H1 (cell line): ENCODE data around the gene AMZ1. TPM values are rescaled to one million over a fixed set of nuclear protein-coding genes. Genes with fewer than 3 reads are reported as not detected.
A peak's percentile ranks its signal among the peaks of the same experiment; 100 is the strongest.

Experiments used
- CTCF ChIA-PET: fragments of 300-600 bp; sonication (Branson Sonifier 250); formaldehyde crosslinking; loops from one replicate; lab custom pipeline; 2021; ENCODE audit not compliant: partially characterized antibody; lab: Charles Lee
- POLR2A ChIA-PET: fragments of 300-600 bp; sonication (Branson Sonifier 250); formaldehyde crosslinking; loops from one replicate; lab custom pipeline; 2021; ENCODE audit warnings: inconsistent platforms; ENCODE audit not compliant: partially characterized antibody; lab: Charles Lee
- DNase-seq, 2 experiments: peaks; one replicate each; pipeline versions ENCODE4 v3.0.0 to v3.0.0-alpha.2; 2010 to 2022; ENCODE audit warnings: low spot score in 2 of 2, low read depth in 1 of 2, mixed read lengths in 1 of 2
- FAIRE-seq: peaks from 2 replicates; lab custom pipeline; 2011; peaks lifted over from hg19 to GRCh38; lab: Jason Lieb, UNC
- H2AFZ ChIP-seq: 2 replicates; pipeline ENCODE4 v1.8.1; 2012; ENCODE audit warnings: low read length, inconsistent platforms
- H2AK5ac ChIP-seq: 2 replicates; pipeline ENCODE4 v1.6.1; 2013; ENCODE audit warnings: low read depth, low read length
- H2BK120ac ChIP-seq: replicated peaks from 2 replicates; pipeline ENCODE3; 2013; ENCODE audit warnings: low read depth, low read length, inconsistent platforms
- H2BK12ac ChIP-seq: 2 replicates; pipeline ENCODE4 v1.6.1; 2013; ENCODE audit warnings: low read depth, low read length
- H2BK15ac ChIP-seq: 2 replicates; pipeline ENCODE4 v1.6.1; 2013; ENCODE audit warnings: low read length
- H2BK20ac ChIP-seq: 2 replicates; pipeline ENCODE4 v1.6.1; 2013; ENCODE audit warnings: low read length
- H2BK5ac ChIP-seq: 2 replicates; pipeline ENCODE4 v1.6.1; 2013; ENCODE audit warnings: low read depth, low read length
- H3K14ac ChIP-seq: 2 replicates; pipeline ENCODE4 v1.6.1; 2013; ENCODE audit warnings: inconsistent platforms; ENCODE audit not compliant: insufficient read length
- H3K18ac ChIP-seq: 2 replicates; pipeline ENCODE4 v1.6.1; 2013; ENCODE audit warnings: low read length; ENCODE audit errors: extremely low read depth
- H3K23ac ChIP-seq: 2 replicates; pipeline ENCODE4 v1.6.1; 2013; ENCODE audit warnings: inconsistent platforms; ENCODE audit not compliant: insufficient read length
- H3K23me2 ChIP-seq: 2 replicates; pipeline ENCODE4 v1.6.1; 2013; ENCODE audit warnings: low read depth, low read length
- H3K27ac ChIP-seq: 2 replicates; pipeline ENCODE4 v1.6.1; 2011; ENCODE audit warnings: low read depth, low read length, inconsistent platforms
- H3K27me3 ChIP-seq, 4 experiments: replicated peaks in 1 of 4; 1 replicate in 1 of 4; 2 replicates in 3 of 4; pipeline versions ENCODE4 v1.6.1 to v1.8.1; 2011 to 2013; ENCODE audit warnings: low read length in 3 of 4, mild to moderate bottlenecking in 3 of 4, inconsistent platforms in 2 of 4, mixed read lengths in 2 of 4, moderate library complexity in 1 of 4; ENCODE audit not compliant: control insufficient read depth in 3 of 4, insufficient read depth in 3 of 4; ENCODE audit errors: extremely low read depth in 1 of 4
- H3K36me3 ChIP-seq, 4 experiments: 2 replicates each; pipeline versions ENCODE4 v1.6.1 to v1.8.1; 2011 to 2013; ENCODE audit warnings: mild to moderate bottlenecking in 4 of 4, low read length in 3 of 4, moderate library complexity in 2 of 4, control low read depth in 1 of 4, inconsistent platforms in 1 of 4; ENCODE audit not compliant: insufficient read depth in 4 of 4, control insufficient read depth in 2 of 4
- H3K4ac ChIP-seq: replicated peaks from 2 replicates; pipeline ENCODE3; 2013; ENCODE audit warnings: low read length, low read depth, mixed read lengths, inconsistent platforms; ENCODE audit not compliant: insufficient read length
- H3K4me1 ChIP-seq, 4 experiments: replicated peaks in 1 of 4; 1 replicate in 1 of 4; 2 replicates in 3 of 4; pipeline versions ENCODE4 v1.6.1 to v1.8.1; 2011 to 2013; ENCODE audit warnings: low read length in 3 of 4, inconsistent platforms in 2 of 4, mixed read lengths in 1 of 4; ENCODE audit not compliant: insufficient read depth in 4 of 4, control insufficient read depth in 3 of 4
- H3K4me2 ChIP-seq, 2 experiments: 2 replicates each; pipeline versions ENCODE4 v1.6.1 to v1.8.1; 2011 to 2013; ENCODE audit warnings: low read depth in 2 of 2, low read length in 2 of 2, control low read depth in 1 of 2, inconsistent platforms in 1 of 2, mild to moderate bottlenecking in 1 of 2; ENCODE audit not compliant: insufficient read depth in 1 of 2
- H3K4me3 ChIP-seq, 4 experiments: fragments of 200-600, 300-600 bp in 1 of 4; sonication (generic), shearing (Covaris generic), sonication (Bioruptor Twin) in 1 of 4; 2 replicates each; pipeline versions ENCODE4 v1.5.1 to v1.8.1; 2011 to 2016; ENCODE audit warnings: low read length in 4 of 4, low read depth in 3 of 4, control low read depth in 2 of 4, inconsistent platforms in 2 of 4, mild to moderate bottlenecking in 2 of 4, mixed read lengths in 1 of 4, moderate library complexity in 1 of 4; ENCODE audit not compliant: insufficient read depth in 2 of 4; ENCODE audit errors: extremely low read depth in 1 of 4
- H3K56ac ChIP-seq: replicated peaks from 2 replicates; pipeline ENCODE3; 2013; ENCODE audit warnings: low read depth, mild to moderate bottlenecking, mixed read lengths, low read length, inconsistent platforms; ENCODE audit not compliant: insufficient read length
- H3K79me1 ChIP-seq: 2 replicates; pipeline ENCODE4 v1.6.1; 2013; ENCODE audit warnings: low read depth, low read length, control low read depth
- H3K79me2 ChIP-seq, 2 experiments: 2 replicates each; pipeline versions ENCODE4 v1.6.1 to v1.8.1; 2012 to 2013; ENCODE audit warnings: low read length in 2 of 2, mild to moderate bottlenecking in 2 of 2, inconsistent platforms in 1 of 2; ENCODE audit not compliant: insufficient read depth in 2 of 2, control insufficient read depth in 1 of 2
- H3K9ac ChIP-seq, 4 experiments: replicated peaks in 1 of 4; 1 replicate in 1 of 4; 2 replicates in 3 of 4; pipeline versions ENCODE4 v1.6.1 to v1.8.1; 2011 to 2013; ENCODE audit warnings: low read depth in 3 of 4, low read length in 3 of 4, control low read depth in 2 of 4, mild to moderate bottlenecking in 2 of 4, moderate library complexity in 2 of 4, inconsistent platforms in 1 of 4; ENCODE audit errors: extremely low read depth in 1 of 4
- H3K9me3 ChIP-seq, 2 experiments: 2 replicates each; pipeline versions ENCODE4 v1.6.1 to v1.8.1; 2012 to 2013; ENCODE audit warnings: mild to moderate bottlenecking in 2 of 2, moderate library complexity in 2 of 2, control low read depth in 1 of 2, inconsistent platforms in 1 of 2, low read depth in 1 of 2, low read length in 1 of 2, mixed read lengths in 1 of 2; ENCODE audit not compliant: insufficient read depth in 2 of 2
- H4K20me1 ChIP-seq, 2 experiments: replicated peaks in 1 of 2; 2 replicates each; pipeline versions ENCODE3 to v1.8.1; 2011 to 2013; ENCODE audit warnings: inconsistent platforms in 2 of 2, low read length in 2 of 2, mild to moderate bottlenecking in 1 of 2; ENCODE audit not compliant: insufficient read depth in 2 of 2, control insufficient read depth in 1 of 2
- H4K5ac ChIP-seq: 2 replicates; pipeline ENCODE4 v1.6.1; 2013; ENCODE audit warnings: low read length, low read depth, mixed read lengths, inconsistent platforms; ENCODE audit not compliant: insufficient read length
- H4K8ac ChIP-seq: 2 replicates; pipeline ENCODE4 v1.8.0; 2013; ENCODE audit warnings: mild to moderate bottlenecking, moderate library complexity, low read length, inconsistent platforms; ENCODE audit not compliant: insufficient read depth; ENCODE audit errors: extremely low read depth
- H4K91ac ChIP-seq: replicated peaks from 2 replicates; pipeline ENCODE3; 2013; ENCODE audit warnings: low read length, mixed read lengths, inconsistent platforms; ENCODE audit not compliant: insufficient read length
- EZH2 ChIP-seq: fragments of 200-600 bp; sonication (generic); IDR thresholded peaks from 2 replicates; pipeline ENCODE4 v1.7.1; 2012; ENCODE audit warnings: low read depth, mild to moderate bottlenecking, moderate library complexity, low read length, inconsistent platforms; ENCODE audit not compliant: severe bottlenecking
- GABPA ChIP-seq: IDR thresholded peaks from 2 replicates; pipeline ENCODE4 v1.6.1; 2011; ENCODE audit warnings: mild to moderate bottlenecking, low read length, moderate library complexity, borderline replicate concordance; ENCODE audit not compliant: insufficient read depth
- KDM4A ChIP-seq: IDR thresholded peaks from one replicate; pipeline ENCODE4 v1.7.1; 2012; ENCODE audit warnings: low read depth, mild to moderate bottlenecking, moderate library complexity, low read length, inconsistent platforms; ENCODE audit not compliant: severe bottlenecking
- SUZ12 ChIP-seq: fragments of 200-600 bp; sonication (generic); IDR thresholded peaks from 2 replicates; pipeline ENCODE4 v1.6.1; 2012; ENCODE audit warnings: mild to moderate bottlenecking, inconsistent platforms, low read length, moderate library complexity, mixed read lengths
- WGBS, 2 experiments: shearing (Covaris generic) in 1 of 2; methylation state at CpG; one replicate each; pipeline versions ENCODE4 v1.1.6 to v1.1.7; 2013 to 2015; ENCODE audit warnings: low lambda C conversion rate in 2 of 2, mixed read lengths in 2 of 2, inconsistent platforms in 1 of 2, low coverage in 1 of 2, missing lambda C conversion rate in 1 of 2; ENCODE audit not compliant: insufficient replicate concordance in 2 of 2, insufficient coverage in 1 of 2, insufficient read length in 1 of 2; ENCODE audit errors: extremely low coverage in 1 of 2, missing lambda C conversion rate in 1 of 2; 5-methylcytosine and 5-hydroxymethylcytosine counted together
- polyA plus RNA-seq, 7 experiments: library from polyadenylated mRNA; depleted of rRNA in 3 of 7; stranded (reverse) in 5 of 7; unstranded in 2 of 7; fragments of >200 nt in 5 of 7; fragments of 200-250 nt in 2 of 7; gene quantifications; 1 replicate in 5 of 7; 2 replicates in 1 of 7; 4 replicates in 1 of 7; pipeline versions ENCODE4 v1.2.1 to v1.2.3, GENCODE V29; 2011 to 2013; ENCODE audit warnings: missing spikeins in 2 of 7, mixed read lengths in 2 of 7
- total RNA-seq: library from RNA; stranded (reverse); fragmentation: NEBNext Ultra II Directional; extraction: Animal tissue kit (Norgen Biotek cat#: 25700); gene quantifications from 2 replicates; pipeline ENCODE4 v1.2.1, GENCODE V29; 2021

Gene AMZ1
- total and polyA plus RNA-seq, 2 of the 8 experiments (the other 6 are each of a cell fraction or from before 2014, with no cell fraction given), result 0.59 to 1.4 TPM

DNA sequence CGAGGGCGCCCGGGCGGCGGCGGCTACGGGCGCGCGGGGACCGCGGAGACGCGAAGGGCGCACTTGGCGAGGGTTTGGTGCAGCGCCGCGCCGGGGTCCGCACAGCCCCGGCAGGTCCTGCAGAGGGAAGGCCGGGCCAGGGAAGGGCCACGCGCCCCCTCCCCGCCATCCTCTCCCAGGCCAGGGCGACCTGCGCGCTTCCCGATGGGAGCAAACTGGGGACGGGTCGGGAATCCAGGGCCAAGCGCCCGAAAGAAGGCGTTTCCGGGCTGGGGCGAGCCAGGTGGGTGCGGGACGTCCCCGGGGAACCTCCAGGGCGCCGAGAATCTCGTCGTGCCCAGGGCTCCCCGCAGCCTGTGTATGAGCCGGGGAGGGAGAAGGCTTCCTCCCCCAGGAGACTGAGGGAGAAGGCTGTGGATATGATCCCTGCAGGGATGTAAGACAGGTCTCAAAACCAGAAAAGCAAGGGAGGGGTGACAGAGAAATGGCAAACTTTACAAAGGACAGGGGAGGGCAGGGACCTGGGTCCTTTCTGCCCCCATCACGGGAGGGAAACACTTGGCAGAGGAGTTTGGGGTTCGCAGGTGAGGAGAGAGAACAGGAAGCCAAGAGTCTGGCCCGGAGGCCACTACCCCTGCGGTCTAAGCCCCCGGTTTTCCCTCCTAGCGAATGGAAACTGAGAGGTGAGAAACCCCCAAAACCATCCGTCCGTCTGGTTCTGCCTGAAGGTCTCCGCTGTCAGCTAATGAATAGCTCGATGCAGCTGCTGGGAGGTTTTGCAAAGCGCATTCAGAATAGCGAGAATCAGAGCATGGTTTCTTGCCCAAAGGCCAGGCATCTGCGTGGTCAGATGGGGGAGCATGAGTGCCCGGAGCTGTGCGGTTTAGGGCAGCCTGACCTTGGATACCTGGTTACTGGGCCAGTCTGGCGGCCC, 674 bp downstream of the AMZ1 start:
- Histone ChIP-seq H3K23me2 (peaks cover 3% of the 10 kb centered on the region; the same call in 1 of the 2 replicates), H3K4ac (no peak overlapping the region), H3K79me2 (no peaks in the 10 kb centered on the region), H4K20me1 (no peaks in the 10 kb centered on the region), H4K8ac (no peak overlapping the region), H3K79me1 (peaks cover 3% of the 10 kb centered on the region; the same call in 1 of the 2 replicates), H3K4me3 (peak overlapping the region; percentile 25 to 63 (median 46)), H3K56ac (no peak overlapping the region), H4K91ac (no peak overlapping the region)
- FAIRE-seq, result no peak
- POLR2A ChIA-PET, result no interaction called here
- TF ChIP-seq SUZ12 (peak; percentile 77), EZH2 (peak; percentile 82), GABPA (no peak), KDM4A (peak; percentile 30)
- TF ChIP-seq, all 59 proteins: peak for 3
- DNase-seq, result peak in 1 of 2 experiments; percentile 66
- H3K27me3 ChIP-seq, result peaks cover 7 to 34% (median 30%) of the 10 kb centered on the region in 4 experiments
- peak overlapping the region; percentile 15; the same call in 1 of the 2 replicates for H2AFZ ChIP-seq
- no peak overlapping the region for H2BK20ac ChIP-seq
- no peak overlapping the region for H2BK120ac ChIP-seq
- H2BK5ac ChIP-seq, result no peak overlapping the region
- H3K23ac ChIP-seq, result no peak overlapping the region
- H3K14ac ChIP-seq, result no peak overlapping the region
- CTCF ChIA-PET, result interaction anchor here (0.7 to 7.6 kb wide), 6 partner anchors 7 to 43 kb away, joined by 3 to 92 read pairs (median 6); no protein-coding TSS in a partner anchor
- H2BK15ac ChIP-seq, result no peak overlapping the region
- no peak overlapping the region; the same call in 1 of the 2 replicates for H3K18ac ChIP-seq
- H2BK12ac ChIP-seq, result no peak overlapping the region
- H2AK5ac ChIP-seq, result no peak overlapping the region
- H3K36me3 ChIP-seq, result no peaks in the 10 kb centered on the region; a peak in 1 of 8 replicates
- H3K4me2 ChIP-seq, result peak overlapping the region; percentile 64 to 85
- H3K4me1 ChIP-seq, result peaks cover 0 to 11% (median 8%) of the 10 kb centered on the region in 4 experiments; a peak in 5 of 7 replicates
- H3K27ac ChIP-seq, result no peak overlapping the region
- no peaks in the 10 kb centered on the region; a peak in 1 of 4 replicates for H3K9me3 ChIP-seq
- WGBS, 2 experiments, result 30% methylated on average over 41 of the region's 62 CpGs; no CpG with 5 or more reads in 1 of the 2 experiments
- no peak overlapping the region for H4K5ac ChIP-seq
- no peak overlapping the region; a peak in 1 of 7 replicates for H3K9ac ChIP-seq
